ENCODE data around the gene IQGAP3.

Gene IQGAP3

GRCh38 chr1:156593661-156593989 is 21.3 kb upstream of the IQGAP3 start:
- H3K4me3 ChIP-seq (ENCODE audit: low read depth, low read length), result no peak overlapping the region
- DNase-seq (ENCODE audit: low read depth), result no peak
- TF ChIP-seq CTCF (conservative IDR thresholded peaks at IDR 0.05; ENCODE audit: low read depth, low read length), result no peak

- no peak overlapping the region for H3K4me3 ChIP-seq (ENCODE audit: low read depth, low read length)
- TF ChIP-seq CTCF (conservative IDR thresholded peaks at IDR 0.05; ENCODE audit: low read depth, low read length), result no peak
- DNase-seq (ENCODE audit: low read depth), result no peak
Measured at GRCh38 chr1:156592910-156593660, 20.7 kb upstream of the IQGAP3 start.

- peak overlapping the region; percentile 89 for H3K4me3 ChIP-seq (ENCODE audit: low read depth, low read length)
- DNase-seq (ENCODE audit: low read depth), result no peak
- no peak for TF ChIP-seq CTCF (conservative IDR thresholded peaks at IDR 0.05; ENCODE audit: low read depth, low read length)
Measured at GRCh38 chr1:156592158-156592909, 20.0 kb upstream of the IQGAP3 start.

- peak; percentile 57 for DNase-seq (ENCODE audit: low read depth)
- no peak for TF ChIP-seq CTCF (conservative IDR thresholded peaks at IDR 0.05; ENCODE audit: low read depth, low read length)
- peak within 1 kb of the TSS; percentile 89 for H3K4me3 ChIP-seq (ENCODE audit: low read depth, low read length)
Measured at GRCh38 chr1:156591432-156592157, 19.2 kb upstream of the IQGAP3 start, which contains the start of gene NAXE. Gene NAXE (plus strand): TSS chr1:156591776. CDS start chr1:156591805, 29 bp downstream.

GRCh38 chr1:156591181-156591431 is 18.7 kb upstream of the IQGAP3 start:
- no peak for TF ChIP-seq CTCF (conservative IDR thresholded peaks at IDR 0.05; ENCODE audit: low read depth, low read length)
- H3K4me3 ChIP-seq (ENCODE audit: low read depth, low read length), result peak overlapping the region; percentile 89
- no peak for DNase-seq (ENCODE audit: low read depth)

- H3K4me3 ChIP-seq (ENCODE audit: low read depth, low read length), result no peak overlapping the region
- no peak for DNase-seq (ENCODE audit: low read depth)
- TF ChIP-seq CTCF (conservative IDR thresholded peaks at IDR 0.05; ENCODE audit: low read depth, low read length), result no peak
Measured at GRCh38 chr1:156590326-156591180, 18.2 kb upstream of the IQGAP3 start.

All from choroid plexus epithelial cell (primary cell).